Thyroid gland (tissue), 4 donors: ENCODE data around the gene DRC1.

Experiments
- CTCF ChIP-seq, 6 experiments: fragments of 200-600 bp in 3 of 6; fragments of 450-650 bp in 3 of 6; sonication (generic) in 3 of 6; IDR thresholded peaks; one replicate each; pipeline ENCODE4 v1.5.1; 2016 to 2019; ENCODE audit warnings: antibody characterized with exemption in 6 of 6, mild to moderate bottlenecking in 2 of 6, inconsistent platforms in 1 of 6, moderate library complexity in 1 of 6
- POLR2A ChIP-seq, 2 donors: fragments of 450-650 bp; IDR thresholded peaks; one replicate each; pipeline ENCODE4 v1.6.1; 2017; ENCODE audit warnings: antibody characterized with exemption in 2 of 2, mild to moderate bottlenecking in 2 of 2, moderate library complexity in 1 of 2

- TF ChIP-seq CTCF (IDR thresholded peaks at IDR 0.05) (no peak), POLR2A (IDR thresholded peaks at IDR 0.05) (no peak)
Measured at GRCh38 chr2:26492749-26493515, 91.2 kb downstream of the DRC1 start.
